GM12878 (cell line): Measurements from ENCODE around the gene PRUNE2. TPM values are rescaled to one million over a fixed set of nuclear protein-coding genes. Genes with fewer than 3 reads are reported as not detected.

Experiments
- ATAC-seq: fragments of 200-7000 bp; cut with Tn5 transposase; 3 replicates; pipeline ENCODE4 v1.9.1; 2020; ENCODE audit warnings: mild to moderate bottlenecking, moderate library complexity
- BruUV-seq: library from RNA; stranded (reverse); fragments of 400-500 nt; replicated peaks from 2 replicates; lab custom pipeline; 2021; lab: Mats Ljungman, UMichigan
- CTCF ChIA-PET: fragments of 300-600 bp; sonication (Branson Sonifier 250); formaldehyde crosslinking; extraction: SDS; loops from one replicate; lab custom pipeline; 2021; ENCODE audit warnings: inconsistent platforms; lab: Yijun Ruan, JAX
- POLR2A ChIA-PET: fragments of 350-600 bp; formaldehyde crosslinking; extraction: SDS; loops from one replicate; lab custom pipeline; 2021; ENCODE audit warnings: inconsistent platforms; lab: Charles Lee
- RAD21 ChIA-PET: fragments of 300-600 bp; sonication (Branson Sonifier 250); formaldehyde crosslinking; loops from one replicate; lab custom pipeline; 2023; ENCODE audit warnings: antibody characterized with exemption; ENCODE audit not compliant: unreplicated experiment; lab: Charles Lee
- SMC1A ChIA-PET: fragments of 300-600 bp; sonication (Branson Sonifier 250); formaldehyde crosslinking; loops from one replicate; lab custom pipeline; 2023; ENCODE audit not compliant: unreplicated experiment, uncharacterized antibody; lab: Charles Lee
- DNase-seq: peaks from one replicate; pipeline ENCODE4 v3.0.0-alpha.2; 2011; ENCODE audit warnings: low read depth, low spot score
- FAIRE-seq: peaks from 3 replicates; lab custom pipeline; 2011; peaks lifted over from hg19 to GRCh38; lab: Jason Lieb, UNC
- H2AFZ ChIP-seq: 2 replicates; pipeline ENCODE4 v1.6.0; 2011; ENCODE audit warnings: low read depth, low read length, control low read depth; ENCODE audit not compliant: control insufficient read depth
- H3K27ac ChIP-seq: 2 replicates; pipeline ENCODE4 v1.5.1; 2011; ENCODE audit warnings: control low read depth; ENCODE audit not compliant: control insufficient read depth, insufficient read depth
- H3K27me3 ChIP-seq, 2 experiments: replicated peaks in 1 of 2; 2 replicates each; pipeline versions ENCODE4 v1.6.0 to v1.6.1; 2011; ENCODE audit warnings: low read length in 1 of 2; ENCODE audit not compliant: control insufficient read depth in 2 of 2, insufficient read depth in 2 of 2
- H3K36me3 ChIP-seq, 2 experiments: 2 replicates each; pipeline ENCODE4 v1.5.1; 2011; ENCODE audit warnings: low read length in 1 of 2; ENCODE audit not compliant: control insufficient read depth in 2 of 2, insufficient read depth in 2 of 2
- H3K4me1 ChIP-seq: 2 replicates; pipeline ENCODE4 v1.6.1; 2011; ENCODE audit warnings: mild to moderate bottlenecking, low read length, moderate library complexity, mixed read lengths; ENCODE audit not compliant: control insufficient read depth, insufficient read depth
- H3K4me2 ChIP-seq: 2 replicates; pipeline ENCODE4 v1.6.0; 2011; ENCODE audit warnings: control low read depth; ENCODE audit not compliant: control insufficient read depth, insufficient read depth
- H3K4me3 ChIP-seq: fragments of 200-600 bp; sonication (generic); 2 replicates; pipeline ENCODE4 v1.5.1; 2016
- H3K79me2 ChIP-seq: 2 replicates; pipeline ENCODE4 v1.6.0; 2011; ENCODE audit warnings: low read length; ENCODE audit not compliant: control insufficient read depth, insufficient read depth
- H3K9ac ChIP-seq: 2 replicates; pipeline ENCODE4 v1.8.0; 2011; ENCODE audit warnings: low read length, control low read depth, mixed read lengths; ENCODE audit not compliant: control insufficient read depth, insufficient read depth
- H3K9me3 ChIP-seq: replicated peaks from 3 replicates; pipeline ENCODE4 v1.5.1; 2011; ENCODE audit warnings: mild to moderate bottlenecking, low read length; ENCODE audit not compliant: control insufficient read depth, insufficient read depth
- H4K20me1 ChIP-seq: 2 replicates; pipeline ENCODE4 v1.6.0; 2011; ENCODE audit not compliant: control insufficient read depth, insufficient read depth
- EED ChIP-seq: sonication (generic); IDR thresholded peaks from 2 replicates; pipeline ENCODE4 v1.6.1; 2016; ENCODE audit warnings: antibody characterized with exemption, low read depth
- HCFC1 ChIP-seq: fragments of 150-350 bp; IDR thresholded peaks from 2 replicates; pipeline ENCODE4 v1.6.1; 2014; ENCODE audit warnings: low read length
- MTA3 ChIP-seq: IDR thresholded peaks from 2 replicates; pipeline ENCODE4 v1.6.1; 2012; ENCODE audit warnings: low read length, inconsistent platforms, borderline replicate concordance
- RUNX3 ChIP-seq: IDR thresholded peaks from 2 replicates; pipeline ENCODE4 v1.6.1; 2012; ENCODE audit warnings: low read length, inconsistent platforms
- SKIL ChIP-seq: fragments of 450-650 bp; IDR thresholded peaks from 2 replicates; pipeline ENCODE4 v1.6.1; 2017; ENCODE audit warnings: mild to moderate bottlenecking, low read depth, inconsistent platforms; ENCODE audit not compliant: poor library complexity, severe bottlenecking
- TAF1 ChIP-seq: IDR thresholded peaks from 2 replicates; pipeline ENCODE4 v1.6.1; 2011; ENCODE audit warnings: mild to moderate bottlenecking, low read depth, low read length, borderline replicate concordance
- WGBS: methylation state at CpG from one replicate; pipeline ENCODE4 v1.1.6; 2016; ENCODE audit warnings: low lambda C conversion rate; ENCODE audit not compliant: insufficient replicate concordance, insufficient coverage; ENCODE audit errors: missing lambda C conversion rate; 5-methylcytosine and 5-hydroxymethylcytosine counted together
- in situ Hi-C: fragments of 300-500 bp; cut with MboI; formaldehyde crosslinking; loops from 9 replicates; pipeline ENCODE4 v1.14.3; 2018; ENCODE audit warnings: mixed read lengths
- intact Hi-C: fragments of 100-400 bp; cut with micrococcal nuclease; formaldehyde crosslinking; loops from one replicate; pipeline ENCODE4 v1.14.2; 2022; ENCODE audit not compliant: unreplicated experiment
- polyA plus RNA-seq, 11 experiments: library from polyadenylated mRNA; depleted of rRNA in 4 of 11; unstranded in 6 of 11; stranded (reverse) in 5 of 11; fragments of >200 nt; fragmentation: Nextera tagmentation in 4 of 11; fragmentation: Illumina TruSeq in 1 of 11; extraction: Ambion mirVana in 4 of 11; extraction: Trizol in 1 of 11; gene quantifications; 1 replicate in 1 of 11; 2 replicates in 10 of 11; pipeline versions ENCODE4 v1.2.1 to v1.2.3, GENCODE V29; 2011 to 2016; ENCODE audit warnings: inconsistent platforms in 2 of 11, missing spikeins in 2 of 11, low read depth in 1 of 11
- total RNA-seq, 4 experiments: library from RNA; depleted of rRNA in 3 of 4; stranded (reverse); fragments of >200 nt in 3 of 4; fragmentation: Illumina TruSeq in 1 of 4; extraction: Trizol in 1 of 4; gene quantifications; 2 replicates each; pipeline versions ENCODE4 v1.2.1 to v1.2.3, GENCODE V29; 2013 to 2021

The PRUNE2 gene
- total and polyA plus RNA-seq, 10 of the 15 experiments (the other 5 are each of a cell fraction or from before 2014, with no cell fraction given), result 0.07 to 0.63 (median 0.25) TPM

GRCh38 chr9:76664120-76664519 lies 241.8 kb downstream of the PRUNE2 start:
- H3K4me2 ChIP-seq, result no peak overlapping the region
- POLR2A ChIA-PET, result no interaction called here
- H3K4me1 ChIP-seq, result no peaks in the 10 kb centered on the region; the same call in 1 of the 2 replicates
- no peak overlapping the region for H3K27ac ChIP-seq
- no peaks in the 10 kb centered on the region for H3K36me3 ChIP-seq
- BruUV-seq, result no TSS peak
- intact Hi-C loops (loop anchor here (10.0 kb wide), 1 partner anchor 491 kb away; no protein-coding TSS in a partner anchor), in situ Hi-C loops (no loop called here)
- CTCF ChIA-PET, result interaction anchor here (1.1 kb wide), 1 partner anchor 215 kb away, joined by 3 read pairs; no protein-coding TSS in a partner anchor
- no peaks in the 10 kb centered on the region for H3K79me2 ChIP-seq
- H3K9ac ChIP-seq, result no peak overlapping the region
- H3K4me3 ChIP-seq, result no peak overlapping the region
- 0% methylated on average over 1 of the region's 1 CpG for WGBS
- no peaks in the 10 kb centered on the region for H4K20me1 ChIP-seq
- no peak for DNase-seq
- no peaks in the 10 kb centered on the region for H3K9me3 ChIP-seq
- FAIRE-seq, result no peak
- H3K27me3 ChIP-seq, result peaks cover 1 to 2% of the 10 kb centered on the region in 2 experiments; a peak in 1 of 4 replicates
- SMC1A ChIA-PET, result interaction anchor here (0.5 kb wide), 1 partner anchor 102 kb away, joined by 4 read pairs; no protein-coding TSS in a partner anchor
- RAD21 ChIA-PET, result no interaction called here
- no peak for ATAC-seq
- TF ChIP-seq TAF1 (no peak), MTA3 (no peak)
- no peak overlapping the region for H2AFZ ChIP-seq

DNA sequence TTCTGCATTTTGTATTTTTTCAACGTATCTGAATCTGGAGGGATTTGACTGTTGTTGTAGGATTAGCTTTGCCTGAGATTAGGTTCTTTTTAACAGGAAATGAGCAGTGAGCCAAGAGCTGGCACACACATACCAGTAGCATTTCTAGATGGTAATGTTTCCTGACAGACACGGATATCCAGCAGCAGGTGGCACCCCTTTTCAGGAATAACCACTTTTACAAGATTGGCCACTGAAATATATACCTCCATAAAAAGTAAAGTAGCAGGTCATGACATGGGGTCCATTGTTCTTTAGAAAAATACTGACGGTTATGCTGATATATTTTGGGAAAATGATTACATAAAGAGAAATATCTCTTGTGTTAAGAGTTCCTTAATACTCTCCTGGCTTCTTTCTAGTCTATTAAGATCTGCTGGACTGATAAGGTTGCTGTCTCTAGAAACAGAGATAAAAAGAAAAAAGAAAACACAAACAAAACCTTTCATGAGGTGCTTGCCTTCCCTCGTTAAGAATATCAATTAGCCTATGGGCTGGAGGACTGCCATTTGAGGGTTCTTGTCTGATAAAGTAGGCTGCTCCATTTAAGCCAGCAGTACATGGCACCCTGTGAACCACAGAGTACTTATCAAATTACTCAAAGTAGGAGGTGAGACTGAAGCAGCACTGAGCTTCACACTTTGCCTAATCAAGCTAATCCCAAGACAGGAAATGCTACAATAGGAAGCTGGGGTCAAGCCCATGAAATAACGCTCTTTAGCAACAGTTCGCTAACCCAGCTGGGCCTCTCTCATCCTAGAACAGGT lies 243.2 kb downstream of the PRUNE2 start:
- TF ChIP-seq SKIL (no peak), EED (no peak), HCFC1 (no peak), RUNX3 (0 out of 2 replicates have a peak, but pooled peaks have one; percentile 8)
- no peak overlapping the region for H3K27ac ChIP-seq
- H3K4me1 ChIP-seq, result no peaks in the 10 kb centered on the region; the same call in 1 of the 2 replicates
- RAD21 ChIA-PET, result interaction anchor here (0.9 to 1.4 kb wide), 2 partner anchors 44 to 269 kb away, joined by 3 to 4 read pairs; partner anchors contain the start of gene RFK
- H3K36me3 ChIP-seq, result no peaks in the 10 kb centered on the region
- H3K27me3 ChIP-seq, result peaks cover 1 to 2% of the 10 kb centered on the region in 2 experiments; a peak in 1 of 4 replicates
- H3K4me3 ChIP-seq, result no peak overlapping the region
- SMC1A ChIA-PET, result interaction anchor here (0.7 to 1.0 kb wide), 4 partner anchors 12 to 268 kb away, joined by 3 read pairs; no protein-coding TSS in a partner anchor
- CTCF ChIA-PET, result interaction anchor here (1.0 to 1.5 kb wide), 3 partner anchors 12 to 215 kb away, joined by 3 to 5 read pairs (median 3); no protein-coding TSS in a partner anchor
- no peak overlapping the region for H3K9ac ChIP-seq
- no peak for DNase-seq
- 16% methylated on average over 6 of the region's 6 CpGs for WGBS
- ATAC-seq, result no peak
- FAIRE-seq, result peak; percentile 54
- no TSS peak for BruUV-seq
- POLR2A ChIA-PET, result no interaction called here
- H2AFZ ChIP-seq, result no peak overlapping the region
- no peaks in the 10 kb centered on the region for H3K9me3 ChIP-seq
- no peak overlapping the region for H3K4me2 ChIP-seq
- H4K20me1 ChIP-seq, result no peaks in the 10 kb centered on the region
- H3K79me2 ChIP-seq, result no peaks in the 10 kb centered on the region
- in situ Hi-C loops (no loop called here), intact Hi-C loops (loop anchor here (10.0 kb wide), 1 partner anchor 492 kb away; no protein-coding TSS in a partner anchor)
